NK-92 treated with Interleukin-12 subunit alpha and Interleukin-12 subunit beta, amount 100 ng/mL, for 24 hours (cell line): Measurements from ENCODE around the gene THSD8.

Experiments
- DNase-seq: peaks from one replicate; lab custom pipeline; 2025; lab: John Stamatoyannopoulos, UW

THSD8 gene

GRCh38 chr19:12779162-12779993 lies 22.5 kb upstream of the THSD8 start:
- no peak for DNase-seq

- no peak for DNase-seq
Observed at GRCh38 chr19:12782174-12782423, 19.8 kb upstream of the THSD8 start.

GRCh38 chr19:12782424-12783290 lies 19.2 kb upstream of the THSD8 start:
- DNase-seq: peak; percentile 68

GRCh38 chr19:12783291-12783848 lies 18.5 kb upstream of the THSD8 start:
- DNase-seq: no peak

- no peak for DNase-seq
Observed at GRCh38 chr19:12783849-12784393, 17.9 kb upstream of the THSD8 start.

GRCh38 chr19:12784394-12784870 lies 17.4 kb upstream of the THSD8 start:
- DNase-seq: no peak

GRCh38 chr19:12784871-12785430 lies 16.9 kb upstream of the THSD8 start:
- DNase-seq: no peak

GRCh38 chr19:12785431-12786031 lies 16.3 kb upstream of the THSD8 start:
- no peak for DNase-seq

- no peak for DNase-seq
Observed at GRCh38 chr19:12786141-12786870, 15.6 kb upstream of the THSD8 start.

- DNase-seq: no peak
Observed at GRCh38 chr19:12786952-12787351, 14.9 kb upstream of the THSD8 start.

- no peak for DNase-seq
Observed at GRCh38 chr19:12787458-12787857, 14.4 kb upstream of the THSD8 start.

GRCh38 chr19:12788042-12788681 lies 13.7 kb upstream of the THSD8 start:
- DNase-seq: no peak

GRCh38 chr19:12788682-12789097 lies 13.2 kb upstream of the THSD8 start:
- no peak for DNase-seq

GRCh38 chr19:12789098-12789903 lies 12.6 kb upstream of the THSD8 start:
- DNase-seq: no peak

- peak; percentile 97 for DNase-seq
Observed at GRCh38 chr19:12789904-12790619, 11.8 kb upstream of the THSD8 start.

GRCh38 chr19:12790628-12791344 lies 11.1 kb upstream of the THSD8 start:
- DNase-seq: no peak

- peak; percentile 94 for DNase-seq
Observed at GRCh38 chr19:12791345-12792050, 10.4 kb upstream of the THSD8 start, which contains the start of gene JUNB. TSS of gene JUNB (plus strand) at chr19:12791486. CDS start at chr19:12791772, 286 bp downstream.
